H1 (cell line): ENCODE measurements around the gene FAM193A. TPM values are rescaled to one million over a fixed set of nuclear protein-coding genes. Genes with fewer than 3 reads are reported as not detected.

Source experiments
- CHD7 ChIP-seq: fragments of 300-600 bp; sonication (generic); IDR thresholded peaks from 2 replicates; pipeline ENCODE4 v1.7.1; 2012; ENCODE audit warnings: low read length, moderate library complexity, mild to moderate bottlenecking, inconsistent platforms; ENCODE audit not compliant: insufficient replicate concordance
- GTF2F1 ChIP-seq: IDR thresholded peaks from 2 replicates; pipeline ENCODE4 v1.6.1; 2012; ENCODE audit warnings: low read depth, low read length, improper control_type of control experiment, borderline replicate concordance
- MAX ChIP-seq: IDR thresholded peaks from 2 replicates; pipeline ENCODE4 v1.6.1; 2012; ENCODE audit warnings: inconsistent platforms
- SP4 ChIP-seq: IDR thresholded peaks from 2 replicates; pipeline ENCODE4 v1.6.1; 2012; ENCODE audit warnings: low read length, inconsistent platforms
- polyA plus RNA-seq, 7 experiments: library from polyadenylated mRNA; depleted of rRNA in 3 of 7; stranded (reverse) in 5 of 7; unstranded in 2 of 7; fragments of >200 nt in 5 of 7; fragments of 200-250 nt in 2 of 7; gene quantifications; 1 replicate in 5 of 7; 2 replicates in 1 of 7; 4 replicates in 1 of 7; pipeline versions ENCODE4 v1.2.1 to v1.2.3, GENCODE V29; 2011 to 2013; ENCODE audit warnings: missing spikeins in 2 of 7, mixed read lengths in 2 of 7
- total RNA-seq: library from RNA; stranded (reverse); fragmentation: NEBNext Ultra II Directional; extraction: Animal tissue kit (Norgen Biotek cat#: 25700); gene quantifications from 2 replicates; pipeline ENCODE4 v1.2.1, GENCODE V29; 2021

FAM193A gene
- total and polyA plus RNA-seq, 2 of the 8 experiments (the other 6 are each of a cell fraction or from before 2014, with no cell fraction given): 8.7 to 26.2 TPM

- TF ChIP-seq CHD7 (no peak), GTF2F1 (no peak), SP4 (no peak), MAX (no peak)
Measured at GRCh38 chr4:2572866-2573265, 36.4 kb downstream of the FAM193A start (continued).
